EL (cell line): ENCODE data around the gene SLC8A2.

Experiments
- DNase-seq: peaks from one replicate; pipeline ENCODE4 v3.0.0-alpha.2; 2016

The SLC8A2 gene

GRCh38 chr19:47471733-47472457 is at the start of gene SLC8A2:
Gene SLC8A2, minus strand, starts transcription at chr19:47471893. Its CDS starts 5,490 bp downstream, at chr19:47466403.
- peak; percentile 55 for DNase-seq

DNA sequence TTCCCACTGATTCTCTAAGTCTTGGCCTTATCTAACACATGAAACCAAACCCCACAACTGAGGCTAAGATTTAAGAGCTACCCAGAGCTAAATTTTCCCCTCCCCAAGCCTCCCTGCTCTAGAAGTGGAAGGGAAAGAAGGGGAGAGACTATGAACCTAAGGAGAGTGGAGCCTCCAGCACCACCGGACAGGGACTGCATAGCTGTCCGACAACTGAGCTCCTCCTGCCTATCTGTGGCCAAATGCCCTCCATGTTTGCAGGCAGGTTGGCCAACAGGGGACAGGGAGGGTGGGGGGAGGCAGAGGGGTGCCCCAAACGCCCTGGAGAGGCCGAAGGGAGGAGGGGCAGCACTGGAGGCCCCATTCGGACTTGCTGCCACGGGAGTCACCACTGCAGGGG is 49.1 kb upstream of the SLC8A2 start:
- no peak for DNase-seq

- no peak for DNase-seq
Measured at GRCh38 chr19:47520343-47520806, 48.7 kb upstream of the SLC8A2 start.

GRCh38 chr19:47518854-47519253 is 47.2 kb upstream of the SLC8A2 start:
- no peak for DNase-seq

- DNase-seq: no peak
Measured at GRCh38 chr19:47518139-47518538, 46.4 kb upstream of the SLC8A2 start.

DNA sequence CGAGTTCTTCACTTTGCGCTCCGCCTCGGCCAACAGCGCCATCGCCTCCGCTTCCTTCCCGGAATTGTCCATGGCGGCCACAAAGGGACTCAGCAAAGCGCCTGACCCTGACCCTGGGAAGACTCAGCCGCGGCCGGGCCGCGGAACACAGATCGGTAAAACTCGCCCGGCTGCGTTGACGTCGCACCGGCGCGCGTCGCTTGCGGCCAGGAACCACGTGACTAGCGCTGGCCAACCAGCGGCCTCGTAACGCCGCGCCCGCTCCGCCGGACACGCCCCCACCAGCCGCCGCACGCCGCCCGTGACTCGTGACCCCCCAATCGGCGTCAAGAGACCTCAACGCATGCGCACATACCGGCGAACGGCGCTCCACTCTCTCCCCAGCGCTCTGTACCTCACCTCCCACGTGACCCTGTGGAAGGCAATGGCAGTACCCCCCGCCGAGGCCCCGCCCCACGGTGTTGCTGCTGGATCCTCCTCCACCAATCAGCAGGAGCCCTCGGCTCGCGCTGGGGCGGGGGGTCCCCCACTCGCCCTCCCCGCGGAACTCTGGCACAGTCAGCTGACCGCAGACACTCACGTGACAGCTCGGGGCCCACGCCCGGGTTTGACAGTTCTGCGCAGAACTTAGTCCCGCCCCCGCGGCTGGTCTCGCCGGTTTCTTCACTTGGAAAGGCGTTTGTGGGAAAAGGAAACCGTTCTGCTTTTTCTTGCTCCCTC is 43.3 kb upstream of the SLC8A2 start, which contains the start of gene NAPA:
Gene NAPA, minus strand, starts transcription at position 195 of the 720 bp plus-strand sequence. Its CDS starts 123 bp downstream, at position 72.
- DNase-seq: peak; percentile 100

GRCh38 chr19:47514151-47514868 is 42.6 kb upstream of the SLC8A2 start:
- no peak for DNase-seq

DNA sequence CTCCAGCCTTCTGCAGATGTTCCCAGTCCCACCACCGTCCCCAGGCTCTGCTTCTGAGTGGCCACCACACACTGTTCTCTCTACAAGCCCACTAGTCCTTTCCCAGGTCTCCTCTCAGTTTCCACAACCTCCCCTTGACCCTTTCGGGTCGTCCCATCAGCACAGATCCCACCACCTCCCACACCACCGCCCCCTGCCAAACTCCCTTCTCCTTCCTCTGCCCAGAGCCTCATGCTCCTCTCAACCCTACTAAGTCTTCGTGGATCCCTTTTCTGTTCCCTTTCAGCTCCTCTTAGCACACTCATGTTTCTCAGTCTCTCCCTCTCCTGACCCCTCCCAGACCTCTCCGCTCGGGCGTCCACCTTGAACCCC is 41.2 kb upstream of the SLC8A2 start:
- DNase-seq: no peak

DNA sequence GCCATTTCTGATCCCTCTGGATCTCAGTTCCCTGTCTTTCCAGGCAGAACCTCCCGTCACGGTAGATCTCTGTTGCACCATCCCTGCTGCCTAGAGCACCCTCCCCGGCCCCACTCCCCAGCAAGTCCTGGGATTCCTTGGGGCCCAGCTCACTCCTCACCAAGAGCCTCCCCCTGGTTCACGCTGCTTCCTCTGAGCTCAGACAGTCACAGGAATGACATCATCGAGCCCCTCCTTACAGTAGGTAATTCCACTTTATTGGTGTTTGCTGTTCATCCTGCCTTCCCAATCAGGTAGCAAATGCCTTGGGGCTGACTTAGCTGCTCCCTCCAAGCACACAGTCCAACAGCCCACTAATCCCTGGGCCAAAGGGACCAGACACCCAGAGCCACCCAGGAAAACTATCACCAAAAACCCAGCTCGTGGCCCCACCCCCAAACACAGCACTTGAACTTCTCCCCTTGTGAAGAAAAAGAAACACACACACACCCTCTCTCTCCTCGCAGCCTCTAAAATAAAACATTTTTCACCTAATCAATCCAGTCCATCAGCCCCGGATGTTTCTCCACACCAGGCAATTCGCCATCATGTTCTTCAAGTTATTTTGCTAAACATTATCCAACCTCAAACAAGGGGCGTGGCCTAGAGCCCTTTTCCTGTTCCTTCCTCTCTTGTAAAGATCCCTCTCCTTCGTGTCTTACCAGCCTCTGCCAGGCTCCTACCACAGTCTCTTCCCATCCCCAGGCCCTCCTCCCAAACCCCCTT is 40.7 kb upstream of the SLC8A2 start:
- DNase-seq: peak; percentile 53

DNA sequence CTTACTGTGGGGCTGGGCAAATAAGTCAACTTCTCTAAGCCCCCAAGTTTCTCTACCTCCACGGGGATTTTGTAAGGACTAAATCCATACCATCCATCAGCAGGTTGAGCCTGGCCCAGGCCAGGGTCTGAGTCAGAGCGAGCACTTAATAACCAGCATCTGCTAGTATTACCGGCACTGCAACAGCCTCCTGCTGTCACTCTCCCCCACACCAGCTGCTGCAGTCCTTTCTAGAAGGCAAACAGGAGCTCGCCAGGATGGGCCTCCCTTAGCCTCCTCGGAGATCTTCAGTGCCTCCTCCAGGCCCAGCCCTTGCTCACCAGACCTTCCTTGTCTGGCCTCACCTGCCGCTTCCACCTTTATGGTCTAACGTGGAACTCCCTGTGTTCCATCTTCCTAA is 40.0 kb upstream of the SLC8A2 start:
- DNase-seq: no peak

DNA sequence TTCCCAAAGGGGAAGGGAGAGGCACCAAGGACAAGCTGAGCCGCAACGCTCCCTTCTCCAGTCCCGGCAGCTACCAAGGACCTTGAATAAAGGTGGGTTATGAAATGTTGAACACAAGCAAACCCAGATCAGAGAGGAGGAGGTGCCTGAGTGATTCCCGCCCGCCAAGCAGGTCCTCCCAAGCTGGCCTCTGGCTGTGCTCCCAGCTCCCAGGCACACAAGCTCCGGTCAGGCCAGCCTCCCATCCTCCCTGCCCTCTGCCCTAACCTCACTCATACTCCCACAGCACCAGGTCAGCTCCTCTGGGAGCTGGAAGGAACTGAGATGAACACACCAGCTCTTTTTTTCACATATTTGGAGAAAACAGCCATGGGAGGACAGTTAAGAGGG is 39.4 kb upstream of the SLC8A2 start:
- DNase-seq: no peak

DNA sequence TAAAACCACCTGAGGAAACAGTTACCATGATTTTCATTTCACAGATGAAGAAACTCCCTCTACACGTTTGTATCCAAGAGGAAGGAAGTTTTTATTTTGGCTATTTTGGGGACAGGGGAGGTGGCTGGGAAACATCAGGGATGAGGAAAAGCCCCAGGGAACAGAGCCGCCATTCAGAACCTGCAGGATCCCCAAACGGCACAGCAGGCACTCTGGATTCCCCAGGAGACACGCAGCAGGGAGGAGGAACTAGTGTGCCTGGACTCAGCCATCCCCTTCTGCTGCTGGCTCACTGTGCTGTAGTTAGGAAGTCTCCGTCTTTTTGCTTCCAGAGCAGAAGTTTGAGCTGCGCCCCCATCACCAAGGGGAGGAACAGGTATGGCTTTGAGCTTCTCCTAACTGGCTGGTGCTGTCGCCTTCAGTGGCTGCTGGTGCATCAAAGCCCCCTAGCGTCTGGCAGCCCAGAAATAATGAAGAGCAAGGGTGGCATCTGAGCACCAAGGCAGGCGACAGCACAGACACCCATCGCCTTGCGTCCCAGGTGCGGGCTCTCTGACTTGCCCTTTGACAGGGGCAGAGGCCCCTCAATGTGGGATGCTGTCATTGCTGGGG is 38.9 kb upstream of the SLC8A2 start:
- DNase-seq: no peak

DNA sequence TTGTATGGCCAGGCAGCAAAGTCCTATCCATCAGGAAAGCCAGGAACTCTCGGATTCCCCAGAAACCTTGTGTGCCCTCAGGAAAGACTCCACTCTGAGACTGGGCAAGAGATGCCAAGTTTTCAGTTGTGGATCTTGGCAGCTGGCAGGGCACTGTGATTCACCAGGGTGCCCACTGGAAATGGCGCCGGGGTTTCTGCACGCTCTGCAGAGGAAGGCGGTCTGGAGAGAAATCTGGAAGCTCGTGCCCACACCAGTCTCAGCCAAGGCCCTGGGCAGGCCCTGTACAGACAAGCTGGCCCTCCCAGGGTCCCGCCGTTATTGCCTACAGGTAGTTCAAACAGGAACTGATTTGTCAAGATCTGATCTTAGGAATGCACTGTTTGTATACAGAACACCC is 38.3 kb upstream of the SLC8A2 start:
- DNase-seq: no peak

DNA sequence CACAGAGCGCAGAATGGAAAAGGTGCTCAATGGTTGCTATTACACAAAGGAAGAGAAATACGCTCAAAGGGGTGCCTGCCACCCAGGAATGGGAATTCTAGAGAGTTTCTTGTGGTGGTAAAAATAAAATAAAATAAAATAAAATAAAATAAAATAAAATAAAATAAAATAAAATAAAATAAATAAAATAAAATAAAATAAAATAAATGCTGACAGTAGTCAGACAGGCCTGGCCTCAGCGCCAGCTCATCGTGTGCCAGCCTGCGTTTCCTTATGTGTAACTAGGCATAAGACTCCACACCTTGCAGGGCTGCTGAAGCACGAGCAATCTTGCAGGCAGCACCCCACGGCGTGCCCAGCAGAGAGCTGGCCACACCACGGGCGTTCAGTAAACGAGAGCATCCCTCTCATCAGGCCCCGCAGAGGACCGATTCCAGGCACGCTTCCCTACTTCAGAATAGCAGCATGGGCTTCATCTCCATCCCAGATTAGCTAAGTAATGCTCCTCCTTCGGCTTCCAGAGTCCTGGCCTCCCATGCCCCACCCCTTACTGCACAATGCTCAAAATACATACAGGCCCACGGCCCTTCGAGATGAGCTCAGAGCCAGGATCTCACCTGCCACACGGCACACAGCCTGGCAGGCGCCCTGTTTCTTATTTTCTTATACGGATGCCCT is 37.6 kb upstream of the SLC8A2 start:
- no peak for DNase-seq

DNA sequence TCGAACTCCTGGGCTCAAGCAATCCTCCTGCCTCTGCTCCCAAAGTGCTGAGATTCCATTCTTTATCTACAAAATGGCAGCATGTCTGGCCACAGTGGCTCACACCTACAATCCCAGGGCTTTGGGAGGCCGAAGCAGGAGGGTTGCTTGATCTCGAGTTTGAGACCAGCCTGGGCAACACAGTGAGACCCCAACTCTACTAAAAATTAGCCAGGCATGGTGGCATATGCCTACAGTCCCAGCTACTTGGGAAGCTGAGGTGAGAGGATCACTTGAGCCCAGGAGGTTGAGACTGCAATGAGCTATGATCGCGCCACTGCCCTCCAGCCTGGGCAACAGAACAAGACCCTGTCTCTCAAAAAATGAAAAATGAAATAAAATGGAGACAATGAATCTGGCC is 37.0 kb upstream of the SLC8A2 start:
- no peak for DNase-seq

DNA sequence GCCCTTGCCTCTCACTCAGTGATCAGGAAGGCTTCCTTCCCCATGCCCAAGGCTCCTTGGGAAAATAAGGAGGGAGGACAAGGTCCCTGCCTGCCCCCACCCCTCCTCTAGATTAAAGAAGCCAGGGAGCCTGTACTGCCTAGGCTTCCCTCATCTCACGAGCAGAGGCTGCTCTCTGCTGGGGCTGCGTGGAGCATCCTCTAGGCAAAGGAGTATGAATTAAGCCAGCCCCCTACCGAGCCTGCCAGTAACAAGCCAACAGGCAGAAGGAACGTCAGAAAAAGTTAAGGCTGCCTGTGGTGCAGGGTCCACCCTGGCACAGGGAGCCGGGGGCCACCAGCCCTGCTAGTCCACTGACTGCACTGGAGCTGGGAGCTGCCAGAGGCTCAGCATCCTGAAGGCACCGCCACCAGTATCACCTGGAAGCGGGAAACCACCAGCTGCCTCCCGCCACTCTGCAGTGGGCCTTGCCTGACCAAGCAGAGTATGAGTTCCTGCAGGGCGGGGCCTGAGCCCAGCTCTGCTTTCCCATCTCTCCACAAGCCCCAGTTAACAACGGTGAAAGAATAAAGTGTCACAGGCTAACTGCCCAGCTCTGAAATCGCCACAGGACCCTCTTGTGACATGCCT is 36.3 kb upstream of the SLC8A2 start:
- no peak for DNase-seq

DNA sequence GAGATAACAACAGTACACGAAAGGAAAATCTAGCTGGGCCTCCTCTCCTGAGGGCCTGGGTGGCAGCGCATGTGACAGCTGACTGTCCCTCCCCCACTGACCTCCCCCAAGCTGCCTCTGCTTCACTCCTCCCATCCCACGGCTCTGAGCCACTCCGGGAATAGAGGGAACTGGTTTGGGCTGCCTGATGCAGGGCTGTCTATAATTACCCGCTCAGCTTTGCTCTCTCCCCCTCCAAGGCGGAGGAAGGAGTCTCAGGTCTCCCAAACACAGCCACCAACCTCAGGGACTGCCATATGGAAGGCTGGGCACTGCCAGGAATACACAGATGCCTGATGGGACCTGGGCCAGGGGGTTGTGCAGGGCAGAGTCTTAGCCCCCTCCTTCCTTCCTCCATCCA is 35.3 kb upstream of the SLC8A2 start:
- DNase-seq: no peak

- no peak for DNase-seq
Measured at GRCh38 chr19:47506459-47506858, 34.8 kb upstream of the SLC8A2 start.

- DNase-seq: no peak
Measured at GRCh38 chr19:47505506-47505905, 33.8 kb upstream of the SLC8A2 start.

DNA sequence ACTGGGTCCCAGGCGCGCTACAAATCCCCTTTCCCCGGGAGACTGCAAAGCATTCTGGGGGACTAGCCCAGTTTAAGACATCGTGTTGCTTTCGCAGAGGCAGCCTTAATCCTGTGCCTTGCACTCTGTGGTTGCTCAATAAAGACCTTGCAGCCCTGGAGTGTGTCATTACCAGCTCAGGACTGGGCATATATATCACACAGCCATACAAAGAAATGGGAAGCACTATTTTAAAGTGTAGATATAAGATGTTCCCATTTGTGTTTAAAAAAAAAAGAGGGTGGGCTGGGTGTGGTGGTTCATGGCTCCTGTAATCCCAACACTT is 32.1 kb upstream of the SLC8A2 start:
- DNase-seq: no peak

DNA sequence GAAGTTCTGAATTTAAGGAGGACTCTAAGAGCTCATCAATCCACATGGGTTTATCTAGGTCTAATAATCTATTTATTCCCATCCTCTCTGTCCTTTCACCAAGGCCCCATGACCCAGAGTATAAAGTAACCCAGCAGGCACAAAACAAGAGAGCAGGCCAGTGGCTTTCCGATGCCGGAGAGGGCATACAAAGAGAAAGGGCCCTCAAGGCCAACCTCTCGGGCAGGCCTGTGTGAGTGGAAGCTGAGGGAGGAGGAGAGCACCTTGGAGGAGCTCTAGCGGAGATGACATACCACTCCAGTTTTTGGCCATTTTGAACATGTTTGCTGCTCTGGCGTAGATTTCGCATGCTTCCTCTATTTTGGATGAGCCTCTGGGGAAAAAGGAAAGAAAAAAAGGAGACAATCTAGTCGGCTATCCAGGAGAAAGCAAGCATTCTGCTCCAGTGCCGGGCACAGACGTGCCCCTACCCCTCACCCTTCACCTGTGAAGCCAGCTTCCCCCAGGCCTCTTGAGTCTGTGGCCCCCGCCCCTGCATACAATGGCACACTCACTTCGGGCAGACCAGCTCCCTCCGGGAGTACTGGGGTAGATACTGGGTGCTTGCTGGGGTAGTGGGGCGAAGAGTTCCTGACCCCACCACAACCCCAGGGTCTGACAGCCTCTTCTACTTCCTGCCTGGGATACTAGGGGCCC is 31.6 kb upstream of the SLC8A2 start:
- DNase-seq: no peak
